ENCODE results near the gene CABP2. TPM values are rescaled to one million over a fixed set of nuclear protein-coding genes. Genes with fewer than 3 reads are reported as not detected.
A peak's percentile ranks its signal among the peaks of the same experiment; 100 is the strongest.
"Not testable (repeated sequence)": the region's sequence is repeated elsewhere in the genome, so short reads cannot be mapped to it uniquely, and the experiment has no call there.

Gene CABP2
- total RNA-seq, 1 experiment from 2014 or later = not detected

DNA sequence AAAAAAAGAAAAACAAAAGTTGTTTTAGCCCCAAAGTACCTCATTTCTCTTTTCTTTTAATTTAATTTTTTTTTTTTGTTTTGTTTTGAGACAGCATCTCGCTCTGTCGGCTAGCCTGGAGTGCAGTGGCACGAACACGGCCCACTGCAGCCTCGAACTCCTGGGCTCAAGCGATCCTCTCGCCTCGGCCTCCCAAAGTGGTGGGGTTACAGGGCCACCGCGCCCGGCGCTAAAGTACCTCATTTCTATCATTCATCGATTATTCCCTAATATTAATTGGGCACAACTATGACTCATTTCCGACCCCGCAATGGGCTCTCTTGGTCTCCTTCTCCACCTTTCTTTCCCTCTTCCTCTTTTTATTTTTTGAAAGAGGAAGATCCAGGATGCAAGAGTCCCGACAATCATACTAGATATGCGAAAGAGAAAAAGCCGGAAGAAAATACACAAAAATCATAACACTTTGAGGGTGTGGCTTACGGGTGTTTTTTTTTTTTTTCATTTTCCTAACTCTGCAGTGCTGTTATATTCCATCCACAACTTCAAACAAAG is 40.9 kb downstream of the CABP2 start:
- Histone ChIP-seq H3T11ph (ENCODE audit: low read length) (no peak overlapping the region), H2AFZ (ENCODE audit: low read length) (no peak overlapping the region), H3K4ac (ENCODE audit: low read depth, low read length) (no peak overlapping the region), H4K91ac (ENCODE audit: insufficient read length, low read depth, low read length) (no peak overlapping the region), H3K9ac (ENCODE audit: extremely low read depth, insufficient read length, low read length) (no peak overlapping the region), H3K23ac (ENCODE audit: insufficient read length, low read depth, low read length) (no peak overlapping the region), H3K4me1 (ENCODE audit: insufficient read depth, low read length) (no peaks in the 10 kb centered on the region; the same call in 1 of the 2 replicates), H4K5ac (ENCODE audit: insufficient read length, low read depth, low read length) (no peak overlapping the region), H3K4me2 (ENCODE audit: insufficient read depth, insufficient read length, low read length) (peak overlapping the region; percentile 7), H2BK12ac (ENCODE audit: insufficient read length, low read depth, low read length) (no peak overlapping the region), H3K27me3 (ENCODE audit: insufficient read depth, low read length) (no peaks in the 10 kb centered on the region; the same call in 1 of the 2 replicates), H2BK5ac (ENCODE audit: insufficient read length, low read length) (no peak overlapping the region), H3K79me1 (ENCODE audit: insufficient read depth, low read depth, low read length, poor library complexity, severe bottlenecking) (no peaks in the 10 kb centered on the region), H3K9me3 (ENCODE audit: control insufficient read depth, low read depth, low read length) (no peaks in the 10 kb centered on the region), H3K56ac (ENCODE audit: insufficient read length, low read depth, low read length) (no peak overlapping the region), H3K18ac (ENCODE audit: insufficient read length, low read depth, low read length) (no peak overlapping the region), H3K14ac (ENCODE audit: insufficient read depth, low read length) (no peak overlapping the region), H2BK20ac (ENCODE audit: low read depth, low read length, poor library complexity, severe bottlenecking) (no peak overlapping the region), H3K23me2 (ENCODE audit: insufficient read length, low read depth, low read length, poor library complexity, severe bottlenecking) (no peaks in the 10 kb centered on the region), H2AK5ac (ENCODE audit: insufficient read length, low read length) (no peak overlapping the region), H4K20me1 (ENCODE audit: control insufficient read depth, insufficient read depth, insufficient read length) (no peaks in the 10 kb centered on the region), H4K8ac (replicated peaks; ENCODE audit: insufficient read length, low read depth, low read length) (no peak overlapping the region), H2BK15ac (ENCODE audit: low read depth, low read length) (no peak overlapping the region), H2BK120ac (ENCODE audit: low read depth, low read length, poor library complexity, severe bottlenecking) (no peak overlapping the region), H3K27ac (ENCODE audit: insufficient read length, low read depth, low read length) (no peak overlapping the region), H3K79me2 (ENCODE audit: insufficient read depth, low read length) (no peaks in the 10 kb centered on the region)
- Mint-ChIP-seq H3K4me1 (peaks cover 19 to 25% of the 10 kb centered on the region in 2 experiments), H3K27me3 (ENCODE audit: low read depth) (peaks cover 30% of the 10 kb centered on the region), H3K9me3 (peaks cover 2% of the 10 kb centered on the region in 2 experiments; a peak in 2 of 5 replicates), H3K4me3 (peak overlapping the region; percentile 83 to 84), H3K36me3 (ENCODE audit: insufficient read depth in 1 of 3, low read depth in 3 of 3) (peaks cover under 1 to 5% (median 4%) of the 10 kb centered on the region in 3 experiments; a peak in 4 of 7 replicates), H3K27ac (peak overlapping the region in 1 of 3 experiments; percentile 87; a peak in 1 of 7 replicates)
- no peak for DNase-seq
- no CpG with 5 or more reads among the region's 19 CpGs for WGBS (ENCODE audit: extremely low coverage, insufficient read length, low lambda C conversion rate)
- TF ChIP-seq, protein P1, sequence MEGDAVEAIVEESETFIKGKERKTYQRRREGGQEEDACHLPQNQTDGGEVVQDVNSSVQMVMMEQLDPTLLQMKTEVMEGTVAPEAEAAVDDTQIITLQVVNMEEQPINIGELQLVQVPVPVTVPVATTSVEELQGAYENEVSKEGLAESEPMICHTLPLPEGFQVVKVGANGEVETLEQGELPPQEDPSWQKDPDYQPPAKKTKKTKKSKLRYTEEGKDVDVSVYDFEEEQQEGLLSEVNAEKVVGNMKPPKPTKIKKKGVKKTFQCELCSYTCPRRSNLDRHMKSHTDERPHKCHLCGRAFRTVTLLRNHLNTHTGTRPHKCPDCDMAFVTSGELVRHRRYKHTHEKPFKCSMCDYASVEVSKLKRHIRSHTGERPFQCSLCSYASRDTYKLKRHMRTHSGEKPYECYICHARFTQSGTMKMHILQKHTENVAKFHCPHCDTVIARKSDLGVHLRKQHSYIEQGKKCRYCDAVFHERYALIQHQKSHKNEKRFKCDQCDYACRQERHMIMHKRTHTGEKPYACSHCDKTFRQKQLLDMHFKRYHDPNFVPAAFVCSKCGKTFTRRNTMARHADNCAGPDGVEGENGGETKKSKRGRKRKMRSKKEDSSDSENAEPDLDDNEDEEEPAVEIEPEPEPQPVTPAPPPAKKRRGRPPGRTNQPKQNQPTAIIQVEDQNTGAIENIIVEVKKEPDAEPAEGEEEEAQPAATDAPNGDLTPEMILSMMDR (conservative IDR thresholded peaks at IDR 0.05) = no peak

DNA sequence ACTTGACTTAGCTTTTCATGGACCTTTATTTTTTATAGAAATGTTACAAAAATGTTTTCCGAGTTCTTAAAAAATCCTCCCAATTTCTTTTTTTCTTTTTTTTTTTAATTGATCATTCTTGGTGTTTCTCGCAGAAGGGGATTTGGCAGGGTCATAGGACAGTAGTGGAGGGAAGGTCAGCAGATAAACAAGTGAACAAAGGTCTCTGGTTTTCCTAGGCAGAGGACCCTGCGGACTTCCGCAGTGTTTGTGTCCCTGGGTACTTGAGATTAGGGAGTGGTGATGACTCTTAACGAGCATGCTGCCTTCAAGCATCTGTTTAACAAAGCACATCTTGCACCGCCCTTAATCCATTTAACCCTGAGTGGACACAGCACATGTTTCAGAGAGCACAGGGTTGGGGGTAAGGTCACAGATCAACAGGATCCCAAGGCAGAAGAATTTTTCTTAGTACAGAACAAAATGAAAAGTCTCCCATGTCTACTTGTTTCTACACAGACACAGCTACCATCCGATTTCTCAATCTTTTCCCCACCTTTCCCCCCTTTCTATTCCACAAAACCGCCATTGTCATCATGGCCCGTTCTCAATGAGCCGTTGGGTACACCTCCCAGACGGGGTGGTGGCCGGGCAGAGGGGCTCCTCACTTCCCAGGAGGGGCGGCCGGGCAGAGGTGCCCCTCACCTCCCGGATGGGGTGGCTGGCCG is 45.7 kb downstream of the CABP2 start:
- H3K23me2 ChIP-seq (ENCODE audit: insufficient read length, low read depth, low read length, poor library complexity, severe bottlenecking); H2BK20ac ChIP-seq (ENCODE audit: low read depth, low read length, poor library complexity, severe bottlenecking); H2BK15ac ChIP-seq (ENCODE audit: low read depth, low read length); H3K56ac ChIP-seq (ENCODE audit: insufficient read length, low read depth, low read length); H3K79me2 ChIP-seq (ENCODE audit: insufficient read depth, low read length); H3K4ac ChIP-seq (ENCODE audit: low read depth, low read length); H2BK5ac ChIP-seq (ENCODE audit: insufficient read length, low read length); H3K23ac ChIP-seq (ENCODE audit: insufficient read length, low read depth, low read length); H3K9ac ChIP-seq (ENCODE audit: extremely low read depth, insufficient read length, low read length); H2AK5ac ChIP-seq (ENCODE audit: insufficient read length, low read length); H3K18ac ChIP-seq (ENCODE audit: insufficient read length, low read depth, low read length); H2BK12ac ChIP-seq (ENCODE audit: insufficient read length, low read depth, low read length); H3K4me1 Mint-ChIP-seq; H3K79me1 ChIP-seq (ENCODE audit: insufficient read depth, low read depth, low read length, poor library complexity, severe bottlenecking); H2AFZ ChIP-seq (ENCODE audit: low read length); H3K9me3 Mint-ChIP-seq; H4K5ac ChIP-seq (ENCODE audit: insufficient read length, low read depth, low read length); H4K8ac ChIP-seq (replicated peaks; ENCODE audit: insufficient read length, low read depth, low read length); H3K4me1 ChIP-seq (ENCODE audit: insufficient read depth, low read length); H3K14ac ChIP-seq (ENCODE audit: insufficient read depth, low read length); H3K27ac ChIP-seq (ENCODE audit: insufficient read length, low read depth, low read length); H3K4me3 Mint-ChIP-seq; DNase-seq; H4K91ac ChIP-seq (ENCODE audit: insufficient read length, low read depth, low read length); H2BK120ac ChIP-seq (ENCODE audit: low read depth, low read length, poor library complexity, severe bottlenecking); H3K36me3 Mint-ChIP-seq (ENCODE audit: insufficient read depth in 1 of 3, low read depth in 3 of 3); H4K20me1 ChIP-seq (ENCODE audit: control insufficient read depth, insufficient read depth, insufficient read length); H3T11ph ChIP-seq (ENCODE audit: low read length); H3K9me3 ChIP-seq (ENCODE audit: control insufficient read depth, low read depth, low read length); H3K27me3 ChIP-seq (ENCODE audit: insufficient read depth, low read length); H3K4me2 ChIP-seq (ENCODE audit: insufficient read depth, insufficient read length, low read length): not testable (repeated sequence)
- no CpG with 5 or more reads among the region's 16 CpGs for WGBS (ENCODE audit: extremely low coverage, insufficient read length, low lambda C conversion rate)
- Mint-ChIP-seq H3K27ac (0 out of 7 replicates have a peak overlapping the region, but pooled peaks of 1 of the 3 experiments have one; percentile 44), H3K27me3 (ENCODE audit: low read depth) (peaks cover 21% of the 10 kb centered on the region)
